ENCODE measurements around the gene ACVR1B. TPM values are rescaled to one million over a fixed set of nuclear protein-coding genes. Genes with fewer than 3 reads are reported as not detected.

ACVR1B gene
- total RNA-seq, 1 donor: 17.1 TPM

- TF ChIP-seq CTCF (IDR thresholded peaks at IDR 0.05; ENCODE audit: insufficient read depth, low read length): no peak
- DNase-seq (ENCODE audit: low read depth): no peak
- no peak overlapping the region for H3K4me3 ChIP-seq (ENCODE audit: low read depth, low read length)
These were observed 4.2 kb downstream of the ACVR1B start for GRCh38 chr12:51955702-51956101.

GRCh38 chr12:51958542-51958941 is 7.0 kb downstream of the ACVR1B start:
- TF ChIP-seq CTCF (IDR thresholded peaks at IDR 0.05; ENCODE audit: insufficient read depth, low read length): no peak
- no peak for DNase-seq (ENCODE audit: low read depth)
- H3K4me3 ChIP-seq (ENCODE audit: low read depth, low read length): no peak overlapping the region

- peak; percentile 66 for DNase-seq (ENCODE audit: low read depth)
- no peak overlapping the region for H3K4me3 ChIP-seq (ENCODE audit: low read depth, low read length)
- TF ChIP-seq CTCF (IDR thresholded peaks at IDR 0.05; ENCODE audit: insufficient read depth, low read length): no peak
These were observed 7.7 kb downstream of the ACVR1B start for GRCh38 chr12:51959211-51959610.

GRCh38 chr12:51959921-51960320 is 8.4 kb downstream of the ACVR1B start:
- H3K4me3 ChIP-seq (ENCODE audit: low read depth, low read length): no peak overlapping the region
- DNase-seq (ENCODE audit: low read depth): no peak
- TF ChIP-seq CTCF (IDR thresholded peaks at IDR 0.05; ENCODE audit: insufficient read depth, low read length): no peak

- no peak overlapping the region for H3K4me3 ChIP-seq (ENCODE audit: low read depth, low read length)
- DNase-seq (ENCODE audit: low read depth): no peak
- TF ChIP-seq CTCF (IDR thresholded peaks at IDR 0.05; ENCODE audit: insufficient read depth, low read length): no peak
These were observed 9.0 kb downstream of the ACVR1B start for GRCh38 chr12:51960488-51960887.

- no peak for TF ChIP-seq CTCF (IDR thresholded peaks at IDR 0.05; ENCODE audit: insufficient read depth, low read length)
- no peak for DNase-seq (ENCODE audit: low read depth)
These were observed 9.4 kb downstream of the ACVR1B start for GRCh38 chr12:51960890-51961289.

GRCh38 chr12:51961834-51962233 is 10.3 kb downstream of the ACVR1B start:
- DNase-seq (ENCODE audit: low read depth): no peak
- no peak overlapping the region for H3K4me3 ChIP-seq (ENCODE audit: low read depth, low read length)
- TF ChIP-seq CTCF (IDR thresholded peaks at IDR 0.05; ENCODE audit: insufficient read depth, low read length): no peak

More at GRCh38 chr12:51960890-51961289, 9.4 kb downstream of the ACVR1B start:
- no peak overlapping the region for H3K4me3 ChIP-seq (ENCODE audit: low read depth, low read length)

All from fibroblast of the aortic adventitia (primary cell).